GM23338 (cell line): ENCODE measurements around the gene TRHDE. TPM values are rescaled to one million over a fixed set of nuclear protein-coding genes. Genes with fewer than 3 reads are reported as not detected.

ENCODE experiments used
- ATAC-seq: fragments of 200-7000 bp; cut with Tn5 transposase; 3 replicates; pipeline ENCODE4 v1.9.1; 2020
- DNase-seq: peaks from one replicate; pipeline ENCODE4 v3.0.0-alpha.2; 2015; ENCODE audit warnings: low spot score
- H2AFZ ChIP-seq: fragments of 200-600 bp; sonication (generic); 2 replicates; pipeline ENCODE4 v1.8.0; 2016; ENCODE audit warnings: antibody characterized with exemption, mild to moderate bottlenecking, moderate library complexity
- H3F3A ChIP-seq: fragments of 200-600 bp; sonication (generic); replicated peaks from 2 replicates; pipeline ENCODE4 v1.8.0; 2017; ENCODE audit warnings: antibody characterized with exemption, mixed run types, low read depth
- H3K27ac ChIP-seq: fragments of 200-600 bp; sonication (generic); 2 replicates; pipeline ENCODE4 v1.6.1; 2016; ENCODE audit warnings: low read depth
- H3K27me3 ChIP-seq: fragments of 200-600 bp; sonication (generic); 2 replicates; pipeline ENCODE4 v1.8.0; 2016; ENCODE audit warnings: mild to moderate bottlenecking, mixed run types, moderate library complexity; ENCODE audit not compliant: insufficient read depth
- H3K36me3 ChIP-seq: fragments of 200-600 bp; sonication (generic); 2 replicates; pipeline ENCODE4 v1.8.0; 2016; ENCODE audit warnings: mild to moderate bottlenecking; ENCODE audit not compliant: insufficient read depth
- H3K4me1 ChIP-seq: fragments of 200-600 bp; sonication (generic); 2 replicates; pipeline ENCODE4 v1.8.0; 2016; ENCODE audit warnings: mild to moderate bottlenecking, moderate library complexity; ENCODE audit not compliant: insufficient read depth
- H3K4me2 ChIP-seq: fragments of 200-600 bp; sonication (generic); 2 replicates; pipeline ENCODE4 v1.7.1; 2017; ENCODE audit warnings: mixed run types
- H3K4me3 ChIP-seq: fragments of 200-600 bp; sonication (generic); 2 replicates; pipeline ENCODE4 v1.6.1; 2016; ENCODE audit warnings: mixed run types
- H3K79me2 ChIP-seq: fragments of 200-600 bp; sonication (generic); replicated peaks from 2 replicates; pipeline ENCODE4 v1.8.0; 2017; ENCODE audit warnings: mild to moderate bottlenecking; ENCODE audit not compliant: insufficient read depth
- H3K9me2 ChIP-seq: fragments of 200-600 bp; sonication (generic); 2 replicates; pipeline ENCODE4 v1.8.0; 2017; ENCODE audit not compliant: insufficient read depth
- H4K20me1 ChIP-seq: fragments of 200-600 bp; sonication (generic); replicated peaks from 2 replicates; pipeline ENCODE4 v1.8.0; 2017; ENCODE audit warnings: mild to moderate bottlenecking; ENCODE audit not compliant: insufficient read depth
- H3K27ac Mint-ChIP-seq: 2 replicates; pipeline ENCODE4 v1.8.0; 2020; ENCODE audit warnings: inconsistent platforms, mild to moderate bottlenecking, moderate library complexity, mixed read lengths
- H3K27me3 Mint-ChIP-seq: 3 replicates; pipeline ENCODE4 v1.8.0; 2022; ENCODE audit warnings: low read depth, mild to moderate bottlenecking, moderate library complexity, mixed read lengths, inconsistent platforms; ENCODE audit not compliant: insufficient read depth, poor library complexity
- H3K36me3 Mint-ChIP-seq: 3 replicates; pipeline ENCODE4 v1.8.0; 2021; ENCODE audit warnings: low read depth, mild to moderate bottlenecking, inconsistent platforms, moderate library complexity, mixed read lengths
- H3K4me1 Mint-ChIP-seq: 3 replicates; pipeline ENCODE4 v1.8.0; 2020; ENCODE audit warnings: mild to moderate bottlenecking, inconsistent platforms, mixed read lengths
- H3K4me3 Mint-ChIP-seq: 3 replicates; pipeline ENCODE4 v1.8.0; 2021; ENCODE audit warnings: moderate library complexity, mild to moderate bottlenecking, inconsistent platforms, mixed read lengths
- H3K9me3 Mint-ChIP-seq: 3 replicates; pipeline ENCODE4 v1.8.0; 2020; ENCODE audit warnings: moderate library complexity, mild to moderate bottlenecking, inconsistent platforms, mixed read lengths
- CREB1 ChIP-seq: fragments of 250-450 bp; sonication (Bioruptor Pico); IDR thresholded peaks from 2 replicates; pipeline ENCODE4 v1.5.0; 2020; ENCODE audit warnings: low read depth, mild to moderate bottlenecking, moderate library complexity
- CTCF ChIP-seq, 2 experiments: fragments of 200-600 bp in 1 of 2; sonication (generic) in 1 of 2; conservative IDR thresholded peaks; 2 replicates each; pipeline versions ENCODE4 v1.5.1 to v1.6.1; 2016 to 2017; ENCODE audit warnings: antibody characterized with exemption in 2 of 2, low read depth in 2 of 2, mild to moderate bottlenecking in 2 of 2, moderate library complexity in 1 of 2
- EZH2phosphoT487 ChIP-seq: fragments of 200-600 bp; sonication (generic); IDR thresholded peaks from one replicate; pipeline ENCODE4 v1.8.1; 2018; ENCODE audit warnings: antibody characterized with exemption; ENCODE audit not compliant: unreplicated experiment
- JUNB ChIP-seq: IDR thresholded peaks from one replicate; pipeline ENCODE4 v1.6.1; 2016; ENCODE audit warnings: antibody characterized with exemption; ENCODE audit not compliant: unreplicated experiment
- NANOG ChIP-seq: IDR thresholded peaks from 2 replicates; pipeline ENCODE4 v1.6.1; 2016; ENCODE audit warnings: antibody characterized with exemption, borderline replicate concordance
- POLR2AphosphoS5 ChIP-seq: IDR thresholded peaks from 2 replicates; pipeline ENCODE4 v1.6.1; 2016; ENCODE audit warnings: antibody characterized with exemption, low read depth
- REST ChIP-seq: IDR thresholded peaks from one replicate; pipeline ENCODE4 v1.6.1; 2018; ENCODE audit warnings: antibody characterized with exemption; ENCODE audit not compliant: unreplicated experiment
- ZNF331 ChIP-seq: fragments of 250-450 bp; sonication (Bioruptor Pico); IDR thresholded peaks from 2 replicates; pipeline ENCODE4 v1.5.0; 2020; ENCODE audit warnings: low read depth, mild to moderate bottlenecking, moderate library complexity
- polyA plus RNA-seq: library from polyadenylated mRNA; unstranded; fragments of >200 nt; fragmentation: Nextera tagmentation; extraction: Ambion mirVana; gene quantifications from 2 replicates; pipeline ENCODE4 v1.2.1, GENCODE V29; 2016
- total RNA-seq: library from RNA; depleted of rRNA; stranded (reverse); fragments of >200 nt; shearing (Covaris generic); gene quantifications from 2 replicates; pipeline ENCODE4 v1.2.3, GENCODE V29; 2014
- TF ChIP-seq, protein P1 (sequence below): IDR thresholded peaks from 2 replicates; pipeline ENCODE4 v1.6.1; 2016; ENCODE audit warnings: antibody characterized with exemption

TRHDE gene
- total and polyA plus RNA-seq, 2 experiments from 2014 or later: 1.3 to 7.7 TPM

DNA sequence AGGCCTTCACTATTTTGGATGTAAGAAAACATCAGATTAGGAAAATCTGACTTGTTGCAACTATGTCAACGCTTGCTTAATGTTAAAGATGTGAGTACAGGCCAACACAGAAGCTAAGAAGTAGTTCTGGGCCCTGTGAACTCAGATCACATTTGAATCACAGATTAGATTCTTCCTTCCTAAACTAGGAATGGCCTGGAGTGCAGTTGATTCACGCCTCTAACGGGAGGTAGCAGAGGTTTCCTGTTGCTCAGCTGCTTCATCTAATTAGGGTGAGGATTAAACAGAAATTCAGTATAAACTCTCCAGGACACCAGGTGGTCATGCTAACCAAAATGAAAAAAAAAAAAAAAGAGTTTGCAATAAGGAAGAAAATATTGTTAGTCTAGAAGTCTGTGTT lies 314.3 kb downstream of the TRHDE start (continued):
- no peak for TF ChIP-seq ZNF331

GRCh38 chr12:72602581-72602980 lies 330.4 kb downstream of the TRHDE start:
- Histone ChIP-seq H4K20me1 (no peaks in the 10 kb centered on the region), H3K36me3 (peaks cover 8% of the 10 kb centered on the region; the same call in 1 of the 2 replicates), H3F3A (no peaks in the 10 kb centered on the region), H3K9me2 (peaks cover 4% of the 10 kb centered on the region; the same call in 1 of the 2 replicates), H3K27ac (no peak overlapping the region), H3K4me3 (no peak overlapping the region), H3K4me1 (0 out of 2 replicates have a peak, but pooled peaks cover under 1% of the 10 kb centered on the region), H2AFZ (no peak overlapping the region), H3K79me2 (no peaks in the 10 kb centered on the region), H3K27me3 (no peaks in the 10 kb centered on the region), H3K4me2 (no peak overlapping the region)
- no peak for ATAC-seq
- Mint-ChIP-seq H3K4me3 (no peak overlapping the region), H3K27me3 (no peaks in the 10 kb centered on the region), H3K9me3 (peaks cover 38% of the 10 kb centered on the region), H3K27ac (no peak overlapping the region), H3K36me3 (peaks cover 49% of the 10 kb centered on the region), H3K4me1 (no peaks in the 10 kb centered on the region)
- no peak for DNase-seq
- no peak for TF ChIP-seq NANOG

DNA sequence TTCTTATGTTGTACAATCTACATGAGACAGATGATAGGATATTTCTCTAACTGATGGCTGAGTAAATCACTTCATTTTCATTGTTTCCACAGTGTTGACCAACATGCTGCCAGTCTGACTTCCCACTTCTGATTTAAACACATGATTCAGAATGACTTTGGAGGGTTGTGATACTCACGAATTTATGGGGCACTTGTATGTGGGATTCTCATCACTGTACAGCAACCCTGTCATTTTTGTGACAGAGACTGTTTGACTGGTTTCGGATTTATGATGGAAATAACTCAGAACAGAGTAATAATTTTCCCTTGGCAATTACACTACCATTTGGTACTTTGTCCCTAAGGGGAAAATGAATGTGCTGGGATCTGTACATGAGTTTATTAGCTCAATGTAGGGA lies 333.8 kb downstream of the TRHDE start:
- Histone ChIP-seq H3K4me3 (no peak overlapping the region), H3K27me3 (no peaks in the 10 kb centered on the region), H3K36me3 (no peaks in the 10 kb centered on the region), H3K79me2 (no peaks in the 10 kb centered on the region), H3F3A (no peaks in the 10 kb centered on the region), H3K4me1 (peaks cover 31% of the 10 kb centered on the region), H3K4me2 (no peak overlapping the region), H3K27ac (no peak overlapping the region), H3K9me2 (peaks cover 4% of the 10 kb centered on the region; the same call in 1 of the 2 replicates), H2AFZ (no peak overlapping the region), H4K20me1 (no peaks in the 10 kb centered on the region)
- peaks cover 30% of the 10 kb centered on the region for H3K4me1 Mint-ChIP-seq
- no peak overlapping the region for H3K27ac Mint-ChIP-seq
- H3K9me3 Mint-ChIP-seq: peaks cover 24% of the 10 kb centered on the region
- no peaks in the 10 kb centered on the region for H3K27me3 Mint-ChIP-seq
- no peak overlapping the region for H3K4me3 Mint-ChIP-seq
- H3K36me3 Mint-ChIP-seq: peaks cover 42% of the 10 kb centered on the region
- DNase-seq (no peak), ATAC-seq (no peak)
- no peak for TF ChIP-seq NANOG
- no peak for TF ChIP-seq POLR2AphosphoS5
- no peak for TF ChIP-seq ZNF331
- no peak for TF ChIP-seq CTCF (conservative IDR thresholded peaks at IDR 0.05; ENCODE audit: low read depth in 2 of 2)
- TF ChIP-seq CREB1 (CRISPR knock-in tag): no peak
- TF ChIP-seq, protein P1, sequence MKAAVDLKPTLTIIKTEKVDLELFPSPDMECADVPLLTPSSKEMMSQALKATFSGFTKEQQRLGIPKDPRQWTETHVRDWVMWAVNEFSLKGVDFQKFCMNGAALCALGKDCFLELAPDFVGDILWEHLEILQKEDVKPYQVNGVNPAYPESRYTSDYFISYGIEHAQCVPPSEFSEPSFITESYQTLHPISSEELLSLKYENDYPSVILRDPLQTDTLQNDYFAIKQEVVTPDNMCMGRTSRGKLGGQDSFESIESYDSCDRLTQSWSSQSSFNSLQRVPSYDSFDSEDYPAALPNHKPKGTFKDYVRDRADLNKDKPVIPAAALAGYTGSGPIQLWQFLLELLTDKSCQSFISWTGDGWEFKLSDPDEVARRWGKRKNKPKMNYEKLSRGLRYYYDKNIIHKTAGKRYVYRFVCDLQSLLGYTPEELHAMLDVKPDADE: no peak
- TF ChIP-seq EZH2phosphoT487: no peak
- no peak for TF ChIP-seq JUNB
- TF ChIP-seq REST: no peak
